WERI-Rb-1 (cell line): Measurements from ENCODE around the gene CGGBP1.

ENCODE experiments used
- DNase-seq: peaks from one replicate; pipeline ENCODE4 v3.0.0-alpha.2; 2020
- H3K27ac ChIP-seq: fragments of 250-450 bp; sonication (Bioruptor Pico); 2 replicates; pipeline ENCODE4 v1.5.1; 2020; ENCODE audit warnings: mild to moderate bottlenecking, moderate library complexity
- H3K27me3 ChIP-seq: fragments of 250-450 bp; sonication (Bioruptor Pico); 2 replicates; pipeline ENCODE4 v1.5.1; 2021; ENCODE audit warnings: mild to moderate bottlenecking, low read depth, moderate library complexity; ENCODE audit not compliant: insufficient read depth, severe bottlenecking
- H3K36me3 ChIP-seq: fragments of 250-450 bp; sonication (Bioruptor Pico); 2 replicates; pipeline ENCODE4 v1.5.1; 2020; ENCODE audit warnings: mild to moderate bottlenecking, moderate library complexity
- H3K4me3 ChIP-seq: 2 replicates; pipeline ENCODE4 v1.5.1; 2011; ENCODE audit warnings: low read depth, mild to moderate bottlenecking, control low read depth, low read length
- H3K9me3 ChIP-seq: fragments of 250-450 bp; sonication (Bioruptor Pico); 2 replicates; pipeline ENCODE4 v1.5.1; 2021; ENCODE audit warnings: mild to moderate bottlenecking, moderate library complexity; ENCODE audit not compliant: severe bottlenecking
- CTCF ChIP-seq: IDR thresholded peaks from 2 replicates; pipeline ENCODE4 v1.5.1; 2011; ENCODE audit warnings: low read depth, mild to moderate bottlenecking, control low read depth, inconsistent platforms, low read length

The CGGBP1 gene

GRCh38 chr3:88090681-88091080 lies 31.9 kb upstream of the CGGBP1 start:
- no peak for DNase-seq
- H3K27ac ChIP-seq, result no peak overlapping the region
- peaks cover 17% of the 10 kb centered on the region for H3K36me3 ChIP-seq
- no peak overlapping the region for H3K4me3 ChIP-seq
- no peaks in the 10 kb centered on the region for H3K27me3 ChIP-seq
- TF ChIP-seq CTCF, result no peak
- H3K9me3 ChIP-seq, result no peaks in the 10 kb centered on the region

GRCh38 chr3:88084097-88084501 lies 25.3 kb upstream of the CGGBP1 start:
- no peak for TF ChIP-seq CTCF
- peaks cover 14% of the 10 kb centered on the region for H3K36me3 ChIP-seq
- no peaks in the 10 kb centered on the region for H3K27me3 ChIP-seq

GRCh38 chr3:88082854-88083253 lies 24.0 kb upstream of the CGGBP1 start:
- no peak overlapping the region for H3K27ac ChIP-seq
- H3K27me3 ChIP-seq, result no peaks in the 10 kb centered on the region
- no peak for TF ChIP-seq CTCF
- H3K9me3 ChIP-seq, result no peaks in the 10 kb centered on the region
- H3K4me3 ChIP-seq, result no peak overlapping the region
- H3K36me3 ChIP-seq, result peaks cover 13% of the 10 kb centered on the region
- DNase-seq, result no peak

More at GRCh38 chr3:88084097-88084501, 25.3 kb upstream of the CGGBP1 start:
- no peak for DNase-seq
- Histone ChIP-seq H3K4me3 (no peak overlapping the region), H3K9me3 (no peaks in the 10 kb centered on the region), H3K27ac (no peak overlapping the region)

- H3K27me3 ChIP-seq, result no peaks in the 10 kb centered on the region
- no peak overlapping the region for H3K27ac ChIP-seq
- no peaks in the 10 kb centered on the region for H3K9me3 ChIP-seq
- DNase-seq, result no peak
- TF ChIP-seq CTCF, result no peak
- H3K36me3 ChIP-seq, result no peaks in the 10 kb centered on the region
- no peak overlapping the region for H3K4me3 ChIP-seq
These were observed 20.1 kb upstream of the CGGBP1 start for GRCh38 chr3:88078932-88079331.

- no peak for TF ChIP-seq CTCF
- Histone ChIP-seq H3K9me3 (no peaks in the 10 kb centered on the region), H3K27ac (no peak overlapping the region), H3K36me3 (no peaks in the 10 kb centered on the region), H3K27me3 (no peaks in the 10 kb centered on the region), H3K4me3 (no peak overlapping the region)
- no peak for DNase-seq
These were observed 17.9 kb upstream of the CGGBP1 start for GRCh38 chr3:88076712-88077111.

- Histone ChIP-seq H3K4me3 (no peak overlapping the region), H3K36me3 (no peaks in the 10 kb centered on the region), H3K27me3 (no peaks in the 10 kb centered on the region), H3K9me3 (no peaks in the 10 kb centered on the region), H3K27ac (no peak overlapping the region)
- TF ChIP-seq CTCF, result no peak
- DNase-seq, result no peak
These were observed 16.7 kb upstream of the CGGBP1 start for GRCh38 chr3:88075497-88075896.
